ENCODE data around the gene TMCC1.

- no peak for TF ChIP-seq CTCF (IDR thresholded peaks at IDR 0.05)
- no peak for TF ChIP-seq POLR2A (IDR thresholded peaks at IDR 0.05)
Measured at GRCh38 chr3:129857899-129858298, 35.6 kb downstream of the TMCC1 start.
